SK-N-MC (cell line): Measurements from ENCODE around the gene LRRIQ1.
A peak's percentile ranks its signal among the peaks of the same experiment; 100 is the strongest.

Experiments
- DNase-seq: peaks from one replicate; pipeline ENCODE4 v3.0.0-alpha.2; 2011; ENCODE audit warnings: low read depth, low spot score
- H3K27ac ChIP-seq: fragments of 200-600 bp; sonication (generic); 2 replicates; pipeline ENCODE4 v1.5.1; 2016; ENCODE audit warnings: mixed run types
- H3K36me3 ChIP-seq: fragments of 200-600 bp; sonication (generic); 2 replicates; pipeline ENCODE4 v1.6.1; 2017; ENCODE audit warnings: antibody characterized with exemption, low read length, mixed read lengths; ENCODE audit not compliant: insufficient read depth
- H3K4me3 ChIP-seq: fragments of 200-600 bp; sonication (generic); 2 replicates; pipeline ENCODE4 v1.5.1; 2016
- H3K9ac ChIP-seq: fragments of 200-600 bp; sonication (generic); 2 replicates; pipeline ENCODE4 v1.8.0; 2017; ENCODE audit warnings: mixed run types, mixed read lengths; ENCODE audit not compliant: insufficient read length
- H3K9me3 ChIP-seq: fragments of 200-600 bp; sonication (generic); 2 replicates; pipeline ENCODE4 v1.6.1; 2017; ENCODE audit warnings: low read depth, mild to moderate bottlenecking, antibody characterized with exemption, low read length, moderate library complexity, mixed read lengths
- EZH2 ChIP-seq: fragments of 200-600 bp; sonication (generic); IDR thresholded peaks from one replicate; pipeline ENCODE4 v1.6.1; 2017; ENCODE audit warnings: antibody characterized with exemption
- FOXP2 ChIP-seq: optimal IDR thresholded peaks from 2 replicates; pipeline ENCODE3; 2011; ENCODE audit warnings: mild to moderate bottlenecking, moderate library complexity; ENCODE audit not compliant: insufficient read depth; ENCODE audit errors: extremely low read length, control extremely low read depth
- POLR2AphosphoS5 ChIP-seq: IDR thresholded peaks from 2 replicates; pipeline ENCODE4 v1.6.1; 2012; ENCODE audit warnings: mild to moderate bottlenecking, low read depth, low read length, borderline replicate concordance

The LRRIQ1 gene

GRCh38 chr12:85076688-85077430 is 40.7 kb downstream of the LRRIQ1 start:
- TF ChIP-seq POLR2AphosphoS5 (no peak), EZH2 (no peak), FOXP2 (no peak)
- Histone ChIP-seq H3K27ac (0 out of 2 replicates have a peak overlapping the region, but pooled peaks have one; percentile 16), H3K4me3 (peak overlapping the region; percentile 2; the same call in 1 of the 2 replicates), H3K9me3 (no peaks in the 10 kb centered on the region), H3K36me3 (no peaks in the 10 kb centered on the region), H3K9ac (peak overlapping the region; percentile 4)
- peak; percentile 71 for DNase-seq

- Histone ChIP-seq H3K4me3 (no peak overlapping the region), H3K36me3 (no peaks in the 10 kb centered on the region), H3K27ac (no peak overlapping the region), H3K9me3 (no peaks in the 10 kb centered on the region), H3K9ac (no peak overlapping the region)
- no peak for TF ChIP-seq POLR2AphosphoS5
- no peak for TF ChIP-seq EZH2
- TF ChIP-seq FOXP2, result no peak
- DNase-seq, result peak; percentile 26
These were observed 48.9 kb downstream of the LRRIQ1 start for GRCh38 chr12:85085066-85085465.

GRCh38 chr12:85089792-85090191 is 53.6 kb downstream of the LRRIQ1 start:
- no peak for TF ChIP-seq FOXP2
- no peak for TF ChIP-seq EZH2
- TF ChIP-seq POLR2AphosphoS5, result no peak
- no peak overlapping the region for H3K4me3 ChIP-seq
- H3K9ac ChIP-seq, result no peak overlapping the region
- H3K9me3 ChIP-seq, result no peaks in the 10 kb centered on the region
- DNase-seq, result no peak
- no peak overlapping the region for H3K27ac ChIP-seq
- H3K36me3 ChIP-seq, result no peaks in the 10 kb centered on the region

- Histone ChIP-seq H3K9me3 (no peaks in the 10 kb centered on the region), H3K27ac (no peak overlapping the region), H3K36me3 (no peaks in the 10 kb centered on the region), H3K4me3 (no peak overlapping the region), H3K9ac (no peak overlapping the region)
- no peak for DNase-seq
- TF ChIP-seq EZH2, result no peak
- TF ChIP-seq FOXP2, result no peak
- TF ChIP-seq POLR2AphosphoS5, result no peak
These were observed 56.7 kb downstream of the LRRIQ1 start for GRCh38 chr12:85092814-85093370.

- Histone ChIP-seq H3K4me3 (no peak overlapping the region), H3K36me3 (no peaks in the 10 kb centered on the region), H3K9ac (no peak overlapping the region), H3K27ac (no peak overlapping the region), H3K9me3 (no peaks in the 10 kb centered on the region)
- no peak for TF ChIP-seq EZH2
- TF ChIP-seq FOXP2, result no peak
- TF ChIP-seq POLR2AphosphoS5, result no peak
- DNase-seq, result no peak
These were observed 59.4 kb downstream of the LRRIQ1 start for GRCh38 chr12:85095501-85095900.

GRCh38 chr12:85130646-85131045 is 94.5 kb downstream of the LRRIQ1 start:
- H3K36me3 ChIP-seq, result no peaks in the 10 kb centered on the region
- H3K9me3 ChIP-seq, result no peaks in the 10 kb centered on the region
- DNase-seq, result no peak
- no peak for TF ChIP-seq EZH2
- no peak for TF ChIP-seq FOXP2
- TF ChIP-seq POLR2AphosphoS5, result no peak
- no peak overlapping the region for H3K9ac ChIP-seq
- H3K27ac ChIP-seq, result no peak overlapping the region
- H3K4me3 ChIP-seq, result no peak overlapping the region

GRCh38 chr12:85138833-85139232 is 102.7 kb downstream of the LRRIQ1 start:
- Histone ChIP-seq H3K4me3 (no peak overlapping the region), H3K27ac (no peak overlapping the region), H3K9ac (no peak overlapping the region), H3K36me3 (no peaks in the 10 kb centered on the region), H3K9me3 (no peaks in the 10 kb centered on the region; the same call in 1 of the 2 replicates)
- DNase-seq, result no peak
- TF ChIP-seq POLR2AphosphoS5, result no peak
- TF ChIP-seq FOXP2, result no peak
- no peak for TF ChIP-seq EZH2

- no peak for TF ChIP-seq EZH2
- no peak for TF ChIP-seq POLR2AphosphoS5
- TF ChIP-seq FOXP2, result no peak
- H3K9me3 ChIP-seq, result no peaks in the 10 kb centered on the region; the same call in 1 of the 2 replicates
- H3K36me3 ChIP-seq, result no peaks in the 10 kb centered on the region
- no peak overlapping the region for H3K9ac ChIP-seq
- no peak overlapping the region for H3K27ac ChIP-seq
- DNase-seq, result no peak
- no peak overlapping the region for H3K4me3 ChIP-seq
These were observed 111.2 kb downstream of the LRRIQ1 start for GRCh38 chr12:85147331-85147730.

- Histone ChIP-seq H3K9ac (no peak overlapping the region), H3K36me3 (no peaks in the 10 kb centered on the region), H3K9me3 (no peaks in the 10 kb centered on the region), H3K4me3 (no peak overlapping the region), H3K27ac (no peak overlapping the region)
- TF ChIP-seq FOXP2, result no peak
- no peak for TF ChIP-seq POLR2AphosphoS5
- TF ChIP-seq EZH2, result no peak
- DNase-seq, result no peak
These were observed 116.2 kb downstream of the LRRIQ1 start for GRCh38 chr12:85152311-85152729.

GRCh38 chr12:85155791-85156190 is 119.6 kb downstream of the LRRIQ1 start:
- Histone ChIP-seq H3K4me3 (no peak overlapping the region), H3K9ac (peak overlapping the region; percentile 30)

More at GRCh38 chr12:85155791-85156190, 119.6 kb downstream of the LRRIQ1 start:
- Histone ChIP-seq H3K27ac (peak overlapping the region; percentile 27), H3K36me3 (no peaks in the 10 kb centered on the region), H3K9me3 (no peaks in the 10 kb centered on the region)
- DNase-seq, result peak; percentile 39
- TF ChIP-seq FOXP2 (no peak), EZH2 (no peak), POLR2AphosphoS5 (no peak)
